Measurements from ENCODE around the gene ACOT7.

- TF ChIP-seq CTCF (IDR thresholded peaks at IDR 0.05) (no peak), POLR2A (IDR thresholded peaks at IDR 0.05) (no peak), POLR2AphosphoS5 (IDR thresholded peaks at IDR 0.05) (no peak)
These were observed 33.5 kb downstream of the ACOT7 start for GRCh38 chr1:6360117-6360496.

All from prostate gland (tissue), 2 donors.